CD4-positive, alpha-beta T cell treated with Interleukin-12 subunit alpha and Interleukin-12 subunit beta, for 1 hour (primary cell): ENCODE measurements around the gene COLEC11.
"Not testable (repeated sequence)": the region's sequence is repeated elsewhere in the genome, so short reads cannot be mapped to it uniquely, and the experiment has no call there.

ENCODE experiments used
- DNase-seq: peaks from one replicate; pipeline ENCODE4 v3.0.0-alpha.2; 2020

Gene COLEC11

GRCh38 chr2:3594493-3595281 lies at the start of gene COLEC11:
Gene COLEC11 (plus strand): TSS chr2:3595112. CDS start chr2:3604341, 9,229 bp downstream.
- no peak for DNase-seq

GRCh38 chr2:3545788-3546478 lies 49.0 kb upstream of the COLEC11 start:
- no peak for DNase-seq

- DNase-seq, result no peak
Observed at GRCh38 chr2:3547915-3548314, 47.0 kb upstream of the COLEC11 start.

GRCh38 chr2:3553946-3554345 lies 41.0 kb upstream of the COLEC11 start:
- no peak for DNase-seq

GRCh38 chr2:3557639-3558204 lies 37.2 kb upstream of the COLEC11 start:
- no peak for DNase-seq

- peak; percentile 97 for DNase-seq
Observed at GRCh38 chr2:3558205-3559014, 36.5 kb upstream of the COLEC11 start, which contains the start of gene RNASEH1. Gene RNASEH1 (minus strand): TSS chr2:3558333. CDS start chr2:3558260, 73 bp downstream.

- no peak for DNase-seq
Observed at GRCh38 chr2:3563521-3563976, 31.4 kb upstream of the COLEC11 start.

- DNase-seq, result no peak
Observed at GRCh38 chr2:3565117-3565516, 29.8 kb upstream of the COLEC11 start.

- DNase-seq, result no peak
Observed at GRCh38 chr2:3566806-3567205, 28.1 kb upstream of the COLEC11 start.

GRCh38 chr2:3569656-3570055 lies 25.3 kb upstream of the COLEC11 start:
- DNase-seq, result not testable (repeated sequence)

GRCh38 chr2:3571284-3571683 lies 23.6 kb upstream of the COLEC11 start:
- DNase-seq, result no peak

- DNase-seq, result no peak
Observed at GRCh38 chr2:3572620-3573019, 22.3 kb upstream of the COLEC11 start.

GRCh38 chr2:3574155-3574554 lies 20.8 kb upstream of the COLEC11 start:
- DNase-seq, result no peak

GRCh38 chr2:3575534-3576262 lies 19.2 kb upstream of the COLEC11 start:
- peak; percentile 35 for DNase-seq

- DNase-seq, result not testable (repeated sequence)
Observed at GRCh38 chr2:3576263-3576630, 18.7 kb upstream of the COLEC11 start.

- no peak for DNase-seq
Observed at GRCh38 chr2:3578987-3579386, 15.9 kb upstream of the COLEC11 start.

- no peak for DNase-seq
Observed at GRCh38 chr2:3580449-3580848, 14.5 kb upstream of the COLEC11 start.

GRCh38 chr2:3581367-3582262 lies 13.3 kb upstream of the COLEC11 start:
- no peak for DNase-seq

- no peak for DNase-seq
Observed at GRCh38 chr2:3584076-3584475, 10.8 kb upstream of the COLEC11 start.

GRCh38 chr2:3584608-3585260 lies 10.2 kb upstream of the COLEC11 start:
- DNase-seq, result no peak
